Hippocampal formation (tissue), 2 donors: ENCODE data around the gene ZGRF1.
"Not testable (repeated sequence)": the region's sequence is repeated elsewhere in the genome, so short reads cannot be mapped to it uniquely, and the experiment has no call there.

Experiments used
- DNase-seq, 2 donors: peaks; one replicate each; lab custom pipeline; 2025; lab: John Stamatoyannopoulos, UW

ZGRF1 gene, protein sequence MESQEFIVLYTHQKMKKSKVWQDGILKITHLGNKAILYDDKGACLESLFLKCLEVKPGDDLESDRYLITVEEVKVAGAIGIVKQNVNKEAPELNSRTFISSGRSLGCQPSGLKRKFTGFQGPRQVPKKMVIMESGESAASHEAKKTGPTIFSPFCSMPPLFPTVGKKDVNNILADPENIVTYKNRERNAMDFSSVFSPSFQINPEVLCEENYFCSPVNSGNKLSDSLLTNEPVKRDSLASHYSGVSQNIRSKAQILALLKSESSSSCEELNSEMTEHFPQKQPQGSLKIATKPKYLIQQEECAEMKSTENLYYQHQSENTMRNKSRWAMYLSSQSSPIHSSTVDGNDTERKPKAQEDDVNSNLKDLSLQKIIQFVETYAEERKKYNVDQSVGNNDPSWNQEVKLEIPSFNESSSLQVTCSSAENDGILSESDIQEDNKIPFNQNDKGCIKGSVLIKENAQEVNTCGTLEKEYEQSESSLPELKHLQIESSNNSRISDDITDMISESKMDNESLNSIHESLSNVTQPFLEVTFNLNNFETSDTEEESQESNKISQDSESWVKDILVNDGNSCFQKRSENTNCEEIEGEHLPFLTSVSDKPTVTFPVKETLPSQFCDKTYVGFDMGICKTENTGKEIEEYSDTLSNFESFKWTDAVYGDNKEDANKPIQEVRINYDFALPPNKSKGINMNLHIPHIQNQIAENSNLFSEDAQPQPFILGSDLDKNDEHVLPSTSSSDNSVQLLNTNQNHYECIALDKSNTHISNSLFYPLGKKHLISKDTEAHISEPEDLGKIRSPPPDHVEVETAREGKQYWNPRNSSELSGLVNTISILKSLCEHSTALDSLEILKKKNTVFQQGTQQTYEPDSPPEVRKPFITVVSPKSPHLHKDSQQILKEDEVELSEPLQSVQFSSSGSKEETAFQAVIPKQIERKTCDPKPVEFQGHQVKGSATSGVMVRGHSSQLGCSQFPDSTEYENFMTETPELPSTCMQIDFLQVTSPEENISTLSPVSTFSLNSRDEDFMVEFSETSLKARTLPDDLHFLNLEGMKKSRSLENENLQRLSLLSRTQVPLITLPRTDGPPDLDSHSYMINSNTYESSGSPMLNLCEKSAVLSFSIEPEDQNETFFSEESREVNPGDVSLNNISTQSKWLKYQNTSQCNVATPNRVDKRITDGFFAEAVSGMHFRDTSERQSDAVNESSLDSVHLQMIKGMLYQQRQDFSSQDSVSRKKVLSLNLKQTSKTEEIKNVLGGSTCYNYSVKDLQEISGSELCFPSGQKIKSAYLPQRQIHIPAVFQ (N-terminal part only)

DNA sequence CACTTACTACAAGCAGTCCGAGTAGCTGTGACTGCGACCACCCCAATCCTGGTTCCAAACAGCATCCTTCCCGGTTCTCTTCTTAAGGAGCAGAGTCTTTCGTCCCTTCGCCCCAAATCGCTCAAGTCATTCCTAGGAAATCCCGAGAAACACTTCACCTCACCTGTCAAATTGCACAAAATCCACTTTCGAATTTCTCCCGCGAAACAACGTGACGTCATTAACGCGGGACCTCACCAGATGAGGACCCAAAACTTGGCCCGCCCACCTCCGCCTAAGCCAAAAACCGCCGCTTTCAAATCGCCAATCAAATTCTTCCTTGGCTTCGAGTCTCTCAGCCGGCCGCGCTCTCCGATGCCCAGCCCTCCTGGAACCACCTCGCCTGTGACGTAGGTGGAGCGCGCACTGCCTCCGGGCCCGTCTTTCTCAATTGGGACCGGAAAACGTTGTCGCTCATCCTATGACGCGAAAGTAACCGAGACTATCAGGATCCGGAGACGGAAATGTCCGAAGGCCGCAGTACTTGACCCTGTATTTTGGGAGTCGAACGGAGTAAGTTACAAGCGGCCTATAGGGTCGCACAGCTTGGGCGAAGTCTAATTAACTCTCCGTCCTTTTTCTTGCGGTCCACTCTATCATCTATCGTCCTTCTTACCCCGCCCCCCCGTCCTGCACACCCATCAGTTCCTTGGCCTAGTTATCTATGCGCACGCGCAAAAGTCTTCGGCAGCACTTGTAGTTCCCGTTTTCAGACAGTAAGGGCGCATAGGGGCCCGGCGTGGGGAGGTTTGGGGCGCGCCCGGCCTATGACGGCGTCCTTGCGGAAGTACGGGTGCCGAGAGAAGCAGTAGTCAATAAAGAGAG, at the start of gene ZGRF1, which contains the start of gene LARP7:
Gene ZGRF1 (minus strand): TSS at position 222 of the 864 bp plus-strand sequence. CDS start 3,733 bp downstream, outside the sequence.
Gene LARP7 (plus strand): TSS at position 456 of the 864 bp plus-strand sequence. CDS start 7,527 bp downstream, outside the sequence.
- peak; percentile 98 for DNase-seq

DNA sequence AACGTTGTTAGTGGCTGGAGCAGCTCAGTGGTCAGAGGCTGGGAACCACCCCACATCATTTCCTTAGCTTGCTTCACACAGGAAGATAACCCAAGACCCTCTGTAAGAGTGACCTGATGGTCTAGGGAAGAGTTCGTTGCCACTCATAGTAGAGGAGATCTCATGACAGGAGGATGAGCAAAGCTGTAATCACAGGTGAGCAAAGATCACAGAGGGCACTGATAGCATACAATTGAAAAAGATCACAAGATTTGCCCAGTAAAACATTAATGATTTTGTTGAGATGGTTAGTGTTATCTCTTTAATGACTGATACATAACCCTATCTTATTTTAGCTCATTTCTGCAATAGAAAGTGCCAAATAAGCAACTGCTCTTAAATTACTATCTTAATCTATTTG, 44.3 kb upstream of the ZGRF1 start:
- DNase-seq: no peak

DNA sequence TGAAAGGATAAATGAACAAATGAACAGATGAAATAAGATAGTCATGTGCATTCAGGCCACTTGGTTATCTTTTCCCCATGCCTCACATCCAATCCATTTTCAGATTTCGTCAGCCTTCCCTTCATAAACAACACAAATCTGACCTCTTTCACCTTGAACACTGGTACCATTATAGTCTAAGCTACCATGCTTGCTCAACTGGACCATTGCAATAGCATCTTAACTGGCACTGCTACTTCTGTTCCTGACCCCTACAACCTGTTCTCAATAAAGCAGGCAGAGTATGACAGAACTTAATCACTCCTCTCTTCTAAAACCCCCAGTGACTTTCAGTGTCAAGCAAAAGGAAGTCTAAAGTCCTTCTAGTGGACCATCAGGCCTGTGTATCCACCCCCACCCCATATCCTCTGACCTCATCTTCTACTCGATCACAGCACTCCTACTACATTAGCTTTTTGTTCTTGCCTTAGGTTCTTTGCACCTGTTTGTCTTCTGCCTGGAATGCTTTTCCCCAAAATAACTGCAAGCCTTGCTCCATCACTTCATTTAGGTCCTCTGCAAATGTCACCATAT, 40.9 kb upstream of the ZGRF1 start:
- DNase-seq: no peak

DNA sequence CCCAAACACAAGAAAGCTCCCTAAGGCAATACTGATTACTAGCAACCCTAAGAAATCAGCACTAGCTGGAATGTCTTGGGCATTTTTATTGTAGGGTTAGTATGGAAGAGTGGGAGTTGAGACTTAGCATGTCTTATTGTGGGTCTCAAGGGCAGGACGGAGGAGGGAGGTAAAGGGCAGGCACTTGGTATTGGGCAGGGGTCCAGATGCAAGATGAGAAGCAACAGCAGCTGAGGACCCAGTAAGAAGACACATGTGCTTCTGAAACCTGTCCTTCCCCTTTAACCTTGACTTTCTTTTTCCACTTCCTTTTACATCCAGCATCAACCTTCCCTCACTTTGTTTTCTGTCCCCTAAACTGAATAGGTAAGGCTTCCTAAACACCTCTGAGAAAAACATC, 37.7 kb upstream of the ZGRF1 start:
- DNase-seq: no peak

DNA sequence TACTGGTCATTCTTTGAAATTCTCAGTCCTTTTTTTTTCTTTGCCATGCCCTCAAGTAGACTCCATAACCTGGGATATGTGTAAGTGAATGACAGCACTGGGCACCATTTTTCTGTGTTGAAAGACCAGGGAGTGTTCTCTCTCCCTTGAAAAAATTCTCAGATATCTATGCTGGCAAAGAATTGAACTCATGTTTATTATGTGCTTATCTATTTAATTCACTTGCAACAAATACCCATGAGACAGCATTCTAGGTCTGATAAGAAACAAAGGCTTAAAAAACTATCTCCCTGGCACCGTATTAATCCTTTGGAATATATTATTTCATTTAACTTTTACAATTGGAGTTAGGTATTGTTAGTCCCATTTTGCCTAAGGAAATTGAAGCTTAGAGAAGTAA, 37.0 kb upstream of the ZGRF1 start:
- no peak for DNase-seq

DNA sequence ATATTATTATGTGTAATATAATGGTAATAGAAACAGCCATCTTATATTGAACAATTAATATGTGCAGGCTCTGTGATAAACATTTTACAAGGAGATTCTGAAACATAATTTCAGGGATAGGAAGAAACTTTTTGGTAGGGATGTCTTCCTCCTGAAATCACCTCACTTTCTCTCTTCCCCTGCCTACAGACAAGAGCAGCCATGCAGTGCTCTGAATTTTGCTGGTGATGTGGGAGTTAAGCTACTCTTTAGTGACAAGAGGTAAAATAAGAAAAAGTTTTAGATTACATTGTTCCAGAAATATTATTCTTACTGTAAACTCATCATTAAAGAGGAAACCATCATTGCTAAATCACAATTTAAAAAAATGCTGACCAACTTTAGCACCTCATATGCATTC, 36.4 kb upstream of the ZGRF1 start:
- no peak for DNase-seq

DNA sequence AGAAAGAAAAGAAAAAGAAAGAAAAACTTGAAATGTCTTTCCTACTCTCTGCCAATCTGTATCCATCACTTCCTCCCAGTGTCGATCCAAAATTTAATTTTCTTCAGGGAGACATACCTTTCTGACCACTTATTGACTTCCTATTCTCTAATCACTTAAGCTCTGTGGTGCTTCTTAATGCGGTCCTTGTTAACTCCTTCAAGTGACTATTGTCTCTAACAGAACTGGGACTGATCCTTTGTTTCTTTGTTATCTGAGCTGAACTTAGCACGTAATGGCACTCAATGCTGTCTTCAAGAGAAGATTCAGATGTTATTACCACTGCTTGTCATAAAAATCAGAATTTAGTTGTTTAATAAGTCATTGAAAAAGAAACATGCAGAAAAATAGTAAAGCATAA, 31.4 kb upstream of the ZGRF1 start:
- DNase-seq: no peak

DNA sequence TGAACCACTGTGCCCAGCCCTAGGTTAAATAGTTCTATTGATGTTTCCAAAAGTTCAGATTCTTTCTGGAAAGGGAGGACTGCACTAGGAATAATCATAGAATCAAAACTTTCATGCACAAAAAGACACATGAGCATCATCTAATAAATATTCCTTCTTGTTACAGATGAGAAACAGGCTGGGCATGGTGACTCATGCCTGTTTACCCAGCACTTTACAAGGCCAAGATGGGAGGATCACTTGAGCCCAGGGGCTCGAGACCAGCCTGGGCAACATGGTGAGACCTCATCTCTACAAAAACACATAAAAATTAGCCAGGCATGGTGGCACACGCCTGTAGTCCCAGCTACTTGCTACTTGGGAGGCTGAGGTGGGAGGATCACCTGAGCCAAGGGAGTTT, 27.9 kb upstream of the ZGRF1 start:
- no peak for DNase-seq

DNA sequence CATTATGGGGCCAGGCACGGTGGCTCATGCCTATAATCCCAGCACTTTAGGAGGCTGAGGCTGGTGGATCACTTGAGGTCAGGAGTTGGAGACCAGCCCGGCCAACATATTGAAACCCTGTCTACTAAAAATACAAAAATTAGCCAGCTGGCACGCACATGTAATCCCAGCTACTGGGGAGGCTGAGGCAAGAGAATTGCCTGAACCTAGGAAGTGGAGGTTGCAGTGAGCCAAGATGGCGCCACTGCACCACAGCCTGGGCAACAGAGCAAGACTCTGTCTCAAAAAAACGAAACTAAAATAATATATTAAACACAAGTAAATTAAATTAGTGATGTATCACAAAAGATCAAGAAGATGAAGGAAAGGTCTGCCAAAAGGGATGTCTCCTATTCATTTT, 19.4 kb upstream of the ZGRF1 start:
- DNase-seq: not testable (repeated sequence)

DNA sequence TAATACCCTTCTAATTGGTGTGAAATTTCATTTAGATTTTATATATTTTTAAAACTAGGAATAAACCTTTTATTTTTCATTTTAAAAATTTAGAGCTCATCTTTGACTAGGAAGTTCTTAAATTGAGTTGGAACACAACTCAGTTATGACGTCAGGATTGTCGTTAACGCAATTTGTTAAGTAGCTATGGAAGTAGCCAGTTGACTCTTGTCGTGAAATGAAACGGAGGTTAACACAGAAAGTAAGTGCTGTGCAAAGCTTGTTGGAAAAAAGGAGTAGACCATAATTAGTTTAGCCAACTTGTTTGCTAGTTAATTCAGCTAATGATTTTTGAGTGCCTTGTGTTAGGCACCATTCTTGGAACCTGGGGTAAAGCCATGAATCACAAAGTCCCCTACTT, 18.6 kb upstream of the ZGRF1 start:
- DNase-seq: no peak

DNA sequence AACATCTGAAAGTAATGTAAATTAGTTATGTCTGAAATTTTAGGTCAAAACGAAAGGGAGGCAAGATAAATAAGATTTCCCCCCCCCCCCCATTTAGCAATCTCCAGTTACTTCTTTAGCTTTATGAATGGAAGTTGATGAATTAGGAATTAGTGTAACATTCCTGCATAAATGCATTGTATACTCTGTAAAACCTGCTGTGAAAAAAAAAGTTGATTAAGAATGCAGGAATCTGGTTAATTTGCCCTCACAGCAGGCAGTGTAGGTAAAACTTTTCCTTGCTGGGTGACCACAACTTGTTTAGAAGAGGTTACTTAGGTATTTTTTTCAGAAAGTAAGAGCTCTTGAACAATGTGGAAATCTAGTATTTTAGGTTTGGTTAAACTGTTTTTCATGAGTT, 15.5 kb upstream of the ZGRF1 start:
- no peak for DNase-seq

DNA sequence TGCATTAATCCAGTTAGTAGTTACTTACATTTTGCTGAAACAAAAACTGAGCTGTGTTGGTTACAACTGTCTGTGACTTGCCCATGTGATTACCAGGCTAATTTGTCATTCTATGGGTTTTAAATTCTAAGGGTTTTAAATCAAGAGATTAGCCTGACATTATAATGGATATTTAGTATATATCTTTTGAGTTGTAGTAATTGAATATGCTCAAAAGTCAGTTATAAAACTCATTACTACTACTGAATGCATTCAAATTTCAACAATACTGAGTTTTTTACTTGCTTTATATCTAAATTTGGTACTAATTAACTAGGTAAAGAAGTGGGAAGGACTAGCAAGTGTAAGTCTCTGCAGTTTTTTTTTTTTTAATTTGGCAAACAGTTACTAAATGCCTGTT, 14.9 kb upstream of the ZGRF1 start:
- DNase-seq: no peak

DNA sequence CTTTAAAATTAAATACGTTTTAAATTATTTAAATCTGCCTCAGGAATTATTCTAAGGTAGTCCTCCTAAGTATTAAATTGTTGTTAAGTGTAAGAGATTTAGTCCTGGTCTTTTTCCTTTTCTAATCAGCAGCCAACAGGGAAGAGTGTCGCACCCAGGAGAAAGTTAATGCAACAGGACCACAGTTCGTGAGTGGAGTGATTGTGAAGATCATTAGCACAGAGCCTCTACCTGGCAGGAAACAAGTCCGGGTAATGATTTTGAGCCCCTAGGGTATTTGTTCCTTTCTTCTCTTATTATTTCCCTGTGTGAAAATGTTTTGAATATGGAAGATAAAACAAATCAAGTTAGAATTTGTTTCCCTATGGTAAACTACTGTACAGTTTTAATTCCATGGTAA, 13.6 kb upstream of the ZGRF1 start:
- DNase-seq: no peak

DNA sequence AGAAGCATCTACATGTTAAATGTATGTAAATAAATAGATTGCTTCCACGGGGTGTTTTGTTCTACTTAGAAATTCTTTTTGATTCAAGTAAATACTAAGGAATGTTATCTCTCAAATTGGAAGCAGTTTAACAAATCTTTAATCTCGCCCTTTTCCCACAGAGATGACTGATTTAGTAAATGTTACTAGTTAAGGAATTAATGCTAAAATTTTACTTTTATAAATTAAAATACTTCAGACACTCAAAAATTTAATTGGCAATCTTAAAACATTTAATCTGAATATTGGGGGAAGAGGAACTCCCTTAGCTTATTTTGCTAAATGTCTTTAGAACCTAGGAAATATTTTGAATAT, 12.3 kb upstream of the ZGRF1 start:
- DNase-seq: no peak

DNA sequence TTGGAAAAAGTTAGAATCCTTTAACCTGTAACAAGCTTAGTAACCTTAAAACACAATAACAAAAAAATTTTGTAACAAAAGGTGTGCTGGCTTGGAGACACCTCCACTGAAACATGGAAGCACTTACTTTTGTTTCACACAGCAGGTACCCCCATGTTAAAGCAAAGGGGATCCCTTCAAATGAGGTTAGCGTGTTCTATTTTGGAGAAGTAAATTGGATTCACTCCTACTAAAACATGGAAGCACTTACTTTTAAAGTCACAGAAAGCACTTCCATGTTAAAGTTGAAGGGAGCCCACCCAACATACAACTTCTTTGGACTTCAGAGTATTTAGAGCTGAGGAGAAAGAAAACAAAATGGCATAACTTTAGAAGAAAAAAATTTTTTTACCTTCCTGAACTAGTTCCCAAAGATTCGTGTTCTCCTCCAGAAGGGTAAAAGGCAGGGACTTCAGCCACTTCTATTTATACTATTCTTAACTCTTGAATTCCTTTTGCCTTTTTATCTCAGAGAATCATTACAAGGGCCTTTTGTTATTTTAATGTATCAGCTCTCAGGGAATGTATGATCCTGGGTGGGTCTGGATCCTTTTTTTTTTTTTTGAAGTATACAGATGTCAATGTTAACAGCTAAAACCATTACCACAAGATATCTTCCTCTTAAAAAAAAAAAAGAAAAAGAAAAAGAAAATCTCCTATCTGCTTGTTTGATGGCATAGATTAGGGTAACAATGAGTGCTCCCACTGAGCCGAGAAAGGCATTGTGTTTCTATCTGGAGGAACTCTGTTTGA, 11.8 kb upstream of the ZGRF1 start:
- no peak for DNase-seq

DNA sequence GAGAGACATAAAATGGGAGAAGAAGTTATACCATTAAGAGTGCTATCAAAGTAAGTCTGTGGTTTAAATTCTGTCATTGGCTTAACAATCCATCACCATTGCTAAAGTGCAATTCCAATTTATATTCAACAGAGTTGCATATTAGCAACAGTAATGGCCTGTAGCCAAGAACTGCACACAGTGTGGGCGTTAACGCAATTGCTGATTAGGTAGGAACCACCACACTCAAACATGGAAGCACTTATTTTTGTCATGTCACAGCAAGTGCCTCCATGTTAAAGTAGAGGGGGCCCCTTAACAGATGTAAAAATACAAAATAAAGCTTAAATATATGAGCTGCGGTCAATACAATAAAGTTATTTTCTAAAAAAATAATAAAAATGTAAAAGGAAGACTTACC, 11.1 kb upstream of the ZGRF1 start:
- no peak for DNase-seq

DNA sequence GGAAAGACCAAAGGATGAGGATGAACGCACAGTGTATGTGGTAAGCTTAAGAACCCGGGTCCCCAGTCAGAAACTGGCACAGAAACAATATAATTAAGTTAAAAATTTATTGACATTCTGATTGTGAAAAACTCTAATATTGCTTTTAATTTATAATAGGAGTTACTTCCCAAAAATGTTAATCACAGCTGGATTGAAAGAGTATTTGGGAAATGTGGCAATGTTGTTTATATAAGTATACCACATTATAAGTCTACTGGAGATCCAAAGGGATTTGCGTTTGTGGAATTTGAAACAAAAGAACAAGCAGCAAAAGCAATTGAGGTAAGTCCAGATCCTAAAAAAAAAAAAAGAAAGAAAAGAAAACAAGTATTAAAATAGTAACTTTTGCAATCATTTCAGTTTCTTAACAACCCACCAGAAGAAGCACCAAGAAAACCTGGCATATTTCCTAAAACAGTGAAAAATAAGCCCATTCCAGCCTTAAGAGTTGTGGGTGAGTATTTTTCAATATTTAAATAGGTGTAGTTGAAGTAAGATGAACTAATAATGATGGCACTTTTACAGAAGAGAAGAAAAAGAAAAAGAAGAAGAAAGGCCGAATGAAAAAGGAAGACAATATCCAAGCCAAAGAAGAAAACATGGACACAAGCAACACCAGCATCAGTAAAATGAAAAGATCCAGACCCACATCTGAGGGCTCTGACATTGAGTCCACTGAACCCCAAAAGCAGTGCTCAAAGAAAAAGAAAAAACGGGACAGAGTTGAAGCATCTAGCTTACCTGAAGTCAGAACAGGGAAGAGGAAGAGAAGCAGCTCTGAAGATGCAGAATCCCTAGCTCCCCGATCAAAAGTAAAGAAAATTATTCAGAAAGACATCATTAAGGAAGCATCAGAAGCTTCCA, 10.2 kb upstream of the ZGRF1 start:
- DNase-seq: no peak

DNA sequence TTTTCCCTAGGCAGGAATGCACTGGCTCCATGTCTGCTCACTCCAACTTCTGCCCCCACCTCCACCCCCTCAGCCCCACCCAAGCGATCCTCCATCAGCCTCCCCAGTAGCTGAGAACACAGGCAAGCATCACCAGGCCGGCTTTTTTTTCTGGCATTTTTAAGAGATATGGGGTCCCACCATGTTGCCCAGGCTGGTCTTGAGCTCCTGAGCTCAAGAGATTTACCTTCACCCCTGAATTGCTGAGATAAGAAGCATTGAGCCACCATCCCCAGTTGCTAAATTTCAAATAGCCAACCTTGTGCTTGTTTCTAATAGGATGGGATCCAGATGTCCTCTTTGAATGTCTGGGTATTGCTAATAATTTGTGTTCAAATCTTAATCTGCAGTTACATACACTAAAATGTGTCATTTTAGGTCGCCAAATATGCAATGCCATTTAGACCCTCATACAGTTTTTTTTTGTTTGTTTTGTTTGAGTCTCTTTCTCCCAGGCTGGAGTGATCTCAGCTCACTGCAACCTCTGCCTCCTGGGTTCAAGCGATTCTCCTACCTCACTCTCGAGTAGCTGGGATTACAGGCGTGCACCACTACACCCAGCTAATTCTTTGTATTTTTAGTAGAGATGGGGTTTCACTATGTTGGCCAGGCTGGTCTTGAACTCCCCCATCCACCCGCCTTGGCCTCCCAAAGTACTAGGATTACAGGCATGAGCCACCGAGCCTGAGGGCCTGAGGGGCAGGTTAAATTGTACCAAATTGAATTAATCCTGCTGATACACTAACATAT, 9.0 kb upstream of the ZGRF1 start:
- DNase-seq: no peak
